Measurements from ENCODE around the gene RSKR. TPM values are rescaled to one million over a fixed set of nuclear protein-coding genes. Genes with fewer than 3 reads are reported as not detected.

The RSKR gene
- polyA plus RNA-seq, 6 donors from 2014 or later = 0.09 to 0.20 TPM; not detected in 4

GRCh38 chr17:28572259-28573039 is 41.5 kb downstream of the RSKR start:
- Mint-ChIP-seq H3K9me3 (no peaks in the 10 kb centered on the region), H3K4me1 (peaks cover 51 to 67% (median 63%) of the 10 kb centered on the region in 3 donors), H3K36me3 (peaks cover 0 to 4% of the 10 kb centered on the region in 2 donors), H3K27me3 (no peaks in the 10 kb centered on the region), H3K27ac (peak overlapping the region in 5 of 6 donors; percentile 33 to 95 (median 89)), H3K4me3 (peak overlapping the region; percentile 92 to 99 (median 96))
- no peak for DNase-seq
- no peak for ATAC-seq (ENCODE audit: low read depth in 2 of 2)

GRCh38 chr17:28571361-28572122 is 42.4 kb downstream of the RSKR start, which contains the start of gene PIGS:
Gene PIGS, minus strand, starts transcription at chr17:28571524. Its CDS starts 28 bp downstream, at chr17:28571496.
- peak within 1 kb of the TSS; percentile 88 to 96 (median 94) for H3K27ac Mint-ChIP-seq
- H3K4me3 Mint-ChIP-seq = peak within 1 kb of the TSS; percentile 92 to 99 (median 96)
- peaks cover 0 to 4% of the 10 kb centered on the region in 2 donors for H3K36me3 Mint-ChIP-seq
- ATAC-seq (ENCODE audit: low read depth in 2 of 2) (peak; percentile 89 to 92), DNase-seq (peak; percentile 89)
- no peaks in the 10 kb centered on the region for H3K27me3 Mint-ChIP-seq
- H3K4me1 Mint-ChIP-seq = peaks cover 51 to 68% (median 63%) of the 10 kb centered on the region in 3 donors
- H3K9me3 Mint-ChIP-seq = no peaks in the 10 kb centered on the region

- DNase-seq = no peak
- Mint-ChIP-seq H3K9me3 (no peaks in the 10 kb centered on the region), H3K4me3 (peak overlapping the region; percentile 92 to 99 (median 96)), H3K27ac (peak overlapping the region; percentile 78 to 96 (median 94)), H3K4me1 (peaks cover 45 to 64% (median 56%) of the 10 kb centered on the region in 3 donors), H3K36me3 (peaks cover 0 to 4% of the 10 kb centered on the region in 2 donors), H3K27me3 (no peaks in the 10 kb centered on the region)
- peak; percentile 19 to 20 for ATAC-seq (ENCODE audit: low read depth in 2 of 2)
Observed at GRCh38 chr17:28570716-28571360, 43.1 kb downstream of the RSKR start.

- peak overlapping the region in 2 of 6 donors; percentile 31 to 40 for H3K27ac Mint-ChIP-seq
- H3K4me1 Mint-ChIP-seq = peaks cover 43 to 74% (median 55%) of the 10 kb centered on the region in 3 donors
- no peaks in the 10 kb centered on the region for H3K9me3 Mint-ChIP-seq
- peaks cover 0 to 4% of the 10 kb centered on the region in 2 donors for H3K36me3 Mint-ChIP-seq
- no peak for ATAC-seq (ENCODE audit: low read depth in 2 of 2)
- peak overlapping the region in 7 of 8 donors; percentile 1 to 99 (median 96) for H3K4me3 Mint-ChIP-seq
- DNase-seq = no peak
- H3K27me3 Mint-ChIP-seq = no peaks in the 10 kb centered on the region
Observed at GRCh38 chr17:28569446-28569845, 44.5 kb downstream of the RSKR start.

GRCh38 chr17:28567604-28568003 is 46.4 kb downstream of the RSKR start:
- ATAC-seq (ENCODE audit: low read depth in 2 of 2) = peak; percentile 63 to 70
- Mint-ChIP-seq H3K4me3 (peak overlapping the region; percentile 41 to 89 (median 86)), H3K4me1 (peaks cover 43 to 76% (median 48%) of the 10 kb centered on the region in 3 donors), H3K27ac (peak overlapping the region; percentile 27 to 97 (median 92)), H3K27me3 (no peaks in the 10 kb centered on the region), H3K36me3 (no peaks in the 10 kb centered on the region), H3K9me3 (no peaks in the 10 kb centered on the region)
- DNase-seq = peak; percentile 71

- no peaks in the 10 kb centered on the region for H3K27me3 Mint-ChIP-seq
- peaks cover 0 to 8% of the 10 kb centered on the region in 2 donors for H3K36me3 Mint-ChIP-seq
- ATAC-seq (ENCODE audit: low read depth in 2 of 2) = no peak
- no peaks in the 10 kb centered on the region for H3K9me3 Mint-ChIP-seq
- H3K4me3 Mint-ChIP-seq = no peak overlapping the region
- H3K27ac Mint-ChIP-seq = no peak overlapping the region
- DNase-seq = no peak
- H3K4me1 Mint-ChIP-seq = peaks cover 17 to 44% (median 21%) of the 10 kb centered on the region in 3 donors
Observed at GRCh38 chr17:28563475-28563874, 50.5 kb downstream of the RSKR start.

Other genes with a start within 250 kb of the RSKR start
- gene SEBOX, start 249.0 kb downstream of the RSKR start, polyA plus RNA-seq (ENCODE audit: low read depth in 6 of 6) = not detected
- under 1 TPM in 1 of 6 donors, not detected in 5; 0.13 TPM for gene VTN, start 243.9 kb downstream of the RSKR start, polyA plus RNA-seq (ENCODE audit: low read depth in 6 of 6)
- 1 to 10 TPM; 4.3 to 8.1 (median 7.1) TPM for gene SARM1, start 242.5 kb downstream of the RSKR start, polyA plus RNA-seq (ENCODE audit: low read depth in 6 of 6)
- 1 to 10 TPM in 1 of 6 donors, under 1 TPM in 3, not detected in 2; 0.53 to 3.6 (median 0.68) TPM for gene SLC46A1, start 208.0 kb downstream of the RSKR start, polyA plus RNA-seq (ENCODE audit: low read depth in 6 of 6)
- not detected for gene SLC13A2, start 140.5 kb downstream of the RSKR start, polyA plus RNA-seq (ENCODE audit: low read depth in 6 of 6)
- gene FOXN1, start 107.8 kb downstream of the RSKR start, polyA plus RNA-seq (ENCODE audit: low read depth in 6 of 6) = not detected
- 10 to 100 TPM; 69.7 to 93.0 (median 75.3) TPM for gene UNC119, start 61.6 kb downstream of the RSKR start, polyA plus RNA-seq (ENCODE audit: low read depth in 6 of 6)
- gene PIGS, start 42.7 kb downstream of the RSKR start, polyA plus RNA-seq (ENCODE audit: low read depth in 6 of 6) = 10 to 100 TPM; 31.3 to 61.7 (median 46.0) TPM
- gene ALDOC, start 37.3 kb downstream of the RSKR start, polyA plus RNA-seq (ENCODE audit: low read depth in 6 of 6) = 10 to 100 TPM; 30.6 to 67.9 (median 48.3) TPM
- gene SPAG5, start 15.2 kb downstream of the RSKR start, polyA plus RNA-seq (ENCODE audit: low read depth in 6 of 6) = 1 to 10 TPM in 1 of 6 donors, under 1 TPM in 4, not detected in 1; 0.26 to 1.1 (median 0.62) TPM
- 10 to 100 TPM; 15.0 to 57.5 (median 40.8) TPM for gene BLTP2, start 31.0 kb upstream of the RSKR start, polyA plus RNA-seq (ENCODE audit: low read depth in 6 of 6)
- gene SDF2, start 47.7 kb upstream of the RSKR start, polyA plus RNA-seq (ENCODE audit: low read depth in 6 of 6) = 10 to 100 TPM; 46.0 to 76.5 (median 61.7) TPM
- 10 to 100 TPM in 1 of 6 donors, 1 to 10 TPM in 5; 4.6 to 19.5 (median 7.4) TPM for gene SUPT6H, start 48.0 kb upstream of the RSKR start, polyA plus RNA-seq (ENCODE audit: low read depth in 6 of 6)
- gene PROCA1, start 97.7 kb upstream of the RSKR start, polyA plus RNA-seq (ENCODE audit: low read depth in 6 of 6) = 1 to 10 TPM in 3 of 6 donors, under 1 TPM in 2, not detected in 1; 0.29 to 2.3 (median 1.1) TPM
- 10 to 100 TPM; 11.6 to 22.6 (median 18.2) TPM for gene RAB34, start 103.7 kb upstream of the RSKR start, polyA plus RNA-seq (ENCODE audit: low read depth in 6 of 6)
- gene RPL23A, start 105.8 kb upstream of the RSKR start, polyA plus RNA-seq (ENCODE audit: low read depth in 6 of 6) = 1,000 to 10,000 TPM; 5,077 to 6,780 (median 5,627) TPM
- 1 to 10 TPM in 1 of 6 donors, under 1 TPM in 1, not detected in 4; 0.93 to 1.2 TPM for gene TLCD1, start 112.0 kb upstream of the RSKR start, polyA plus RNA-seq (ENCODE audit: low read depth in 6 of 6)
- gene NEK8, start 114.6 kb upstream of the RSKR start, polyA plus RNA-seq (ENCODE audit: low read depth in 6 of 6) = 10 to 100 TPM; 14.5 to 26.1 (median 19.6) TPM
- 10 to 100 TPM in 4 of 6 donors, 1 to 10 TPM in 2; 5.4 to 17.1 (median 12.0) TPM for gene TRAF4, start 129.8 kb upstream of the RSKR start, polyA plus RNA-seq (ENCODE audit: low read depth in 6 of 6)
- gene FAM222B, start 228.6 kb upstream of the RSKR start, polyA plus RNA-seq (ENCODE audit: low read depth in 6 of 6) = 10 to 100 TPM in 2 of 6 donors, 1 to 10 TPM in 4; 6.6 to 19.4 (median 8.2) TPM
- gene ERAL1, start 240.8 kb upstream of the RSKR start, polyA plus RNA-seq (ENCODE audit: low read depth in 6 of 6) = 10 to 100 TPM; 37.0 to 50.3 (median 46.2) TPM

All from naive B cell (primary cell).